HepG2 (cell line): Measurements from ENCODE around the gene ASPHD1. TPM values are rescaled to one million over a fixed set of nuclear protein-coding genes. Genes with fewer than 3 reads are reported as not detected.

ENCODE experiments used
- CREB3 ChIP-seq: sonication (generic); formaldehyde crosslinking; IDR thresholded peaks from 2 replicates; pipeline ENCODE4 v1.5.0; 2020; ENCODE audit warnings: missing genetic modification reagents
- ETV6 ChIP-seq: sonication (generic); formaldehyde crosslinking; conservative IDR thresholded peaks from 2 replicates; pipeline ENCODE4 v1.4.0; 2020; ENCODE audit warnings: missing genetic modification reagents
- GABPB1 ChIP-seq: IDR thresholded peaks from 2 replicates; pipeline ENCODE4 v1.6.1; 2016; ENCODE audit warnings: mild to moderate bottlenecking, missing genetic modification reagents, moderate library complexity, missing compliant biosample characterization
- GTF2F1 ChIP-seq: fragments of 150-350 bp; IDR thresholded peaks from 2 replicates; pipeline ENCODE4 v1.6.1; 2014; ENCODE audit warnings: low read length
- KLF6 ChIP-seq: IDR thresholded peaks from 2 replicates; pipeline ENCODE4 v1.8.0; 2016; ENCODE audit warnings: missing biosample characterization, missing genetic modification reagents
- MED8 ChIP-seq: sonication (generic); formaldehyde crosslinking; IDR thresholded peaks from 2 replicates; pipeline ENCODE4 v1.8.1; 2023; ENCODE audit warnings: mild to moderate bottlenecking, missing genetic modification reagents; ENCODE audit not compliant: insufficient replicate concordance
- NFATC3 ChIP-seq: sonication (generic); formaldehyde crosslinking; IDR thresholded peaks from 2 replicates; pipeline ENCODE4 v1.5.1; 2020; ENCODE audit warnings: mild to moderate bottlenecking, missing genetic modification reagents
- NR2F6 ChIP-seq, 2 experiments: IDR thresholded peaks; 2 replicates each; pipeline ENCODE4 v1.6.1; 2016; ENCODE audit warnings: antibody characterized with exemption in 1 of 2, mild to moderate bottlenecking in 1 of 2
- POLR2G ChIP-seq: fragments of 200-400 bp; formaldehyde crosslinking; IDR thresholded peaks from 2 replicates; pipeline ENCODE4 v1.6.1; 2018; ENCODE audit warnings: mild to moderate bottlenecking, low read depth, low read length, moderate library complexity
- PPARG ChIP-seq: conservative IDR thresholded peaks from 2 replicates; pipeline ENCODE4 v1.6.1; 2016; ENCODE audit warnings: missing biosample characterization, missing genetic modification reagents
- RCOR2 ChIP-seq: IDR thresholded peaks from 2 replicates; pipeline ENCODE4 v1.6.1; 2016; ENCODE audit warnings: missing biosample characterization, missing genetic modification reagents
- THAP11 ChIP-seq: IDR thresholded peaks from 2 replicates; pipeline ENCODE4 v1.6.1; 2016; ENCODE audit warnings: missing biosample characterization, missing genetic modification reagents
- TOPORS ChIP-seq: sonication (generic); formaldehyde crosslinking; IDR thresholded peaks from 2 replicates; pipeline ENCODE4 v1.8.0; 2023; ENCODE audit warnings: mild to moderate bottlenecking, missing genetic modification reagents
- ZBTB7A ChIP-seq: sonication (generic); formaldehyde crosslinking; IDR thresholded peaks from 2 replicates; pipeline ENCODE4 v1.8.0; 2022; ENCODE audit warnings: mild to moderate bottlenecking, missing genetic modification reagents
- ZFP41 ChIP-seq: sonication (generic); formaldehyde crosslinking; IDR thresholded peaks from 2 replicates; pipeline ENCODE4 v1.4.0; 2020; ENCODE audit warnings: mild to moderate bottlenecking, missing genetic modification reagents, borderline replicate concordance
- ZNF10 ChIP-seq: sonication (generic); formaldehyde crosslinking; IDR thresholded peaks from 2 replicates; pipeline ENCODE4 v1.4.0; 2020; ENCODE audit warnings: mild to moderate bottlenecking, low read depth, missing genetic modification reagents, borderline replicate concordance
- ZNF20 ChIP-seq: sonication (generic); formaldehyde crosslinking; IDR thresholded peaks from 2 replicates; pipeline ENCODE4 v1.4.0; 2020; ENCODE audit warnings: mild to moderate bottlenecking, moderate library complexity, missing genetic modification reagents
- ZNF430 ChIP-seq: sonication (generic); formaldehyde crosslinking; IDR thresholded peaks from 2 replicates; pipeline ENCODE4 v1.9.0; 2021; ENCODE audit warnings: mild to moderate bottlenecking, missing genetic modification reagents
- ZNF576 ChIP-seq: sonication (generic); formaldehyde crosslinking; IDR thresholded peaks from 2 replicates; pipeline ENCODE4 v1.4.0; 2020; ENCODE audit warnings: mild to moderate bottlenecking, missing genetic modification reagents
- ZNF589 ChIP-seq: sonication (generic); formaldehyde crosslinking; conservative IDR thresholded peaks from 2 replicates; pipeline ENCODE4 v1.8.0; 2022; ENCODE audit warnings: mild to moderate bottlenecking, moderate library complexity, missing genetic modification reagents
- ZNF614 ChIP-seq: IDR thresholded peaks from 2 replicates; pipeline ENCODE4 v1.6.1; 2018; ENCODE audit warnings: missing biosample characterization, missing genetic modification reagents, inconsistent platforms, borderline replicate concordance
- ZNF781 ChIP-seq: sonication (generic); formaldehyde crosslinking; IDR thresholded peaks from 2 replicates; pipeline ENCODE4 v1.5.1; 2020; ENCODE audit warnings: borderline replicate concordance, mild to moderate bottlenecking, missing genetic modification reagents; ENCODE audit errors: not compliant biosample characterization
- ZNF816 ChIP-seq: sonication (generic); formaldehyde crosslinking; IDR thresholded peaks from 2 replicates; pipeline ENCODE4 v1.8.0; 2022; ENCODE audit warnings: missing genetic modification reagents, mild to moderate bottlenecking, borderline replicate concordance
- ZNF883 ChIP-seq: sonication (generic); formaldehyde crosslinking; IDR thresholded peaks from 2 replicates; pipeline ENCODE4 v1.5.1; 2020; ENCODE audit warnings: mild to moderate bottlenecking, missing genetic modification reagents; ENCODE audit errors: not compliant biosample characterization
- polyA plus RNA-seq, 8 experiments: library from polyadenylated mRNA; depleted of rRNA in 3 of 8; stranded (reverse) in 7 of 8; unstranded in 1 of 8; fragments of >200 nt; fragmentation: Illumina TruSeq in 4 of 8; extraction: Trizol in 4 of 8; gene quantifications; 2 replicates each; pipeline versions ENCODE4 v1.2.1 to v1.2.3, GENCODE V29; 2011 to 2016; ENCODE audit warnings: low read depth in 4 of 8, missing spikeins in 1 of 8, mixed read lengths in 1 of 8; ENCODE audit not compliant: insufficient read depth in 1 of 8
- total RNA-seq, 5 experiments: library from RNA; depleted of rRNA; stranded (reverse); fragments of >200 nt; fragmentation: Illumina TruSeq; extraction: Trizol; gene quantifications; 2 replicates each; pipeline ENCODE4 v1.2.3, GENCODE V29; 2016; ENCODE audit warnings: low read depth in 1 of 5
- TF ChIP-seq, protein P1 (sequence below): IDR thresholded peaks from 2 replicates; pipeline ENCODE4 v1.6.1; 2012; ENCODE audit warnings: inconsistent platforms
- TF ChIP-seq, protein P2 (sequence below): IDR thresholded peaks from 2 replicates; pipeline ENCODE4 v1.6.1; 2016; ENCODE audit warnings: mild to moderate bottlenecking
- TF ChIP-seq, protein P3 (sequence below): sonication (generic); formaldehyde crosslinking; IDR thresholded peaks from 2 replicates; pipeline ENCODE4 v1.4.0; 2020; ENCODE audit warnings: missing genetic modification reagents, mild to moderate bottlenecking, borderline replicate concordance

Gene ASPHD1
- total and polyA plus RNA-seq, 2 of the 13 experiments (the other 11 are each of a cell fraction or from before 2014, with no cell fraction given): 13.1 to 19.7 TPM

DNA sequence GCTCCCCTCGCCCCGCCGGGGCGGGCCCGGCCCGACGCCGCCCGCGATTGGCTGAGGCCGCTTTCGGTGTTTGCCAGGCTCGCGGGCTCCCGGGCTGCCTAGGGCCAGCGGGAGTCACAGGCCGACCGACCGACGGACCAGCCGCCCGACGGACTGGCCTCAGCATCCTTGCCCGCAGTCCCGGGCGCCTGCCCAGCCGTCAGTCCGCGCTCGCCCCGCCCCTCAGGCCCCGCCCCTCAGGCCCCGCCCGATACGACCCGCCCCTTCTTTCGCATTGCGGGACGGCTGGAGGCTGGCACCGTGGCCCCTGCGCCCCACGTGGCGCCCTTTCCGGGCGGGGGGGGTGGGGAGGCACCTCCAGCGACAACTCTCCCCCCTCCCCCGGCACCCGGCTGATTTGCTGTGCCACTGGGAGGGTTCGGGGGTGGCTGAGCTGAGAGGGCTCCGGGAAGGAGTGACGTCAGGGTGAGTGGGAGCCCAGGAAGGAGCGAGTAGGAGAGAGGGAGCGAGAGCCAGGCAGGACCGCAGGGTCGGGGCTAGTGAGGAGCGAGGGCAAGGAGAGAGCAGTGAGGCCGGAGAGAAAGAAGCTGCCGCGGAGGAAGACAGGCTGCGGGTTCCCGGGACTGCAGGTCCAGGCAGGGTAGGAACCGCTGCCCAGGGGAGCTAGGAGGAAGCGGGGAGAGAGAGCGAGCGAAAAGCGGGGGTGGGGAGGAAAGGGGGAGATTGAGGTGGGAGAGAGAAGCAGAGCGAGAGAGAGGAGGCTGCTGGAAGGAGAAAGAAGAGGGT lies at the start of gene ASPHD1 (continued):
- no peak for TF ChIP-seq MED8 (CRISPR knock-in tag)
- peak; percentile 73 for TF ChIP-seq GABPB1 (CRISPR knock-in tag)
- TF ChIP-seq, protein P1, sequence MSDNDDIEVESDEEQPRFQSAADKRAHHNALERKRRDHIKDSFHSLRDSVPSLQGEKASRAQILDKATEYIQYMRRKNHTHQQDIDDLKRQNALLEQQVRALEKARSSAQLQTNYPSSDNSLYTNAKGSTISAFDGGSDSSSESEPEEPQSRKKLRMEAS: peak; percentile 87
- peak; percentile 95 for TF ChIP-seq ZNF883 (CRISPR knock-in tag)
- no peak for TF ChIP-seq CREB3 (CRISPR knock-in tag)
- TF ChIP-seq, protein P2, sequence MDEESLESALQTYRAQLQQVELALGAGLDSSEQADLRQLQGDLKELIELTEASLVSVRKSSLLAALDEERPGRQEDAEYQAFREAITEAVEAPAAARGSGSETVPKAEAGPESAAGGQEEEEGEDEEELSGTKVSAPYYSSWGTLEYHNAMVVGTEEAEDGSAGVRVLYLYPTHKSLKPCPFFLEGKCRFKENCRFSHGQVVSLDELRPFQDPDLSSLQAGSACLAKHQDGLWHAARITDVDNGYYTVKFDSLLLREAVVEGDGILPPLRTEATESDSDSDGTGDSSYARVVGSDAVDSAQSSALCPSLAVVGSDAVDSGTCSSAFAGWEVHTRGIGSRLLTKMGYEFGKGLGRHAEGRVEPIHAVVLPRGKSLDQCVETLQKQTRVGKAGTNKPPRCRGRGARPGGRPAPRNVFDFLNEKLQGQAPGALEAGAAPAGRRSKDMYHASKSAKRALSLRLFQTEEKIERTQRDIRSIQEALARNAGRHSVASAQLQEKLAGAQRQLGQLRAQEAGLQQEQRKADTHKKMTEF (CRISPR knock-in tag): no peak; the same call in 1 of the 2 replicates
- 0 out of 2 replicates have a peak, but pooled peaks have one; percentile 24 for TF ChIP-seq RCOR2
- no peak for TF ChIP-seq GTF2F1
- peak; percentile 96 for TF ChIP-seq ZNF430 (CRISPR knock-in tag)
- no peak for TF ChIP-seq ZNF614 (CRISPR knock-in tag)
- TF ChIP-seq NFATC3 (CRISPR knock-in tag): peak; percentile 76; the same call in 1 of the 2 replicates
- TF ChIP-seq ZNF576 (CRISPR knock-in tag): no peak
- no peak for TF ChIP-seq NR2F6 (IDR thresholded peaks at IDR 0.05)
- TF ChIP-seq NR2F6 (CRISPR knock-in tag; IDR thresholded peaks at IDR 0.05): peak; percentile 66
- peak; percentile 56 for TF ChIP-seq ZNF781 (CRISPR knock-in tag)
- TF ChIP-seq KLF6 (CRISPR knock-in tag): no peak; the same call in 1 of the 2 replicates
- TF ChIP-seq PPARG: 0 out of 2 replicates have a peak, but pooled peaks have one; percentile 45
- TF ChIP-seq THAP11 (CRISPR knock-in tag): peak; percentile 58; the same call in 1 of the 2 replicates
- TF ChIP-seq TOPORS (CRISPR knock-in tag): peak; percentile 82
- no peak for TF ChIP-seq ZNF20
- no peak; the same call in 1 of the 2 replicates for TF ChIP-seq ZNF816 (CRISPR knock-in tag)
- TF ChIP-seq, protein P3, sequence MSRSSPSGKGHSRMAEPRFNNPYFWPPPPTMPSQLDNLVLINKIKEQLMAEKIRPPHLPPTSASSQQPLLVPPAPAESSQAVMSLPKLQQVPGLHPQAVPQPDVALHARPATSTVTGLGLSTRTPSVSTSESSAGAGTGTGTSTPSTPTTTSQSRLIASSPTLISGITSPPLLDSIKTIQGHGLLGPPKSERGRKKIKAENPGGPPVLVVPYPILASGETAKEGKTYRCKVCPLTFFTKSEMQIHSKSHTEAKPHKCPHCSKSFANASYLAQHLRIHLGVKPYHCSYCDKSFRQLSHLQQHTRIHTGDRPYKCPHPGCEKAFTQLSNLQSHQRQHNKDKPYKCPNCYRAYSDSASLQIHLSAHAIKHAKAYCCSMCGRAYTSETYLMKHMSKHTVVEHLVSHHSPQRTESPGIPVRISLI (CRISPR knock-in tag): no peak; the same call in 1 of the 2 replicates
- TF ChIP-seq ZNF589: peak; percentile 77; the same call in 1 of the 2 replicates
- TF ChIP-seq ZBTB7A (CRISPR knock-in tag): no peak
- no peak for TF ChIP-seq ZNF10
- TF ChIP-seq ZFP41 (CRISPR knock-in tag): 0 out of 2 replicates have a peak, but pooled peaks have one; percentile 0
- TF ChIP-seq ETV6 (CRISPR knock-in tag): no peak
- peak; percentile 73 for TF ChIP-seq POLR2G
